HL-60/S4 (cell line): ENCODE results near the gene BORCS6.

ENCODE experiments used
- in situ Hi-C: fragments of 300-500 bp; cut with MboI; formaldehyde crosslinking; loops from 2 replicates; pipeline ENCODE4 v1.14.3; 2022; ENCODE audit warnings: low sequenced_read_pairs

The BORCS6 gene

GRCh38 chr17:8155996-8156245 lies 34.1 kb downstream of the BORCS6 start:
- in situ Hi-C loops, result no loop called here

DNA sequence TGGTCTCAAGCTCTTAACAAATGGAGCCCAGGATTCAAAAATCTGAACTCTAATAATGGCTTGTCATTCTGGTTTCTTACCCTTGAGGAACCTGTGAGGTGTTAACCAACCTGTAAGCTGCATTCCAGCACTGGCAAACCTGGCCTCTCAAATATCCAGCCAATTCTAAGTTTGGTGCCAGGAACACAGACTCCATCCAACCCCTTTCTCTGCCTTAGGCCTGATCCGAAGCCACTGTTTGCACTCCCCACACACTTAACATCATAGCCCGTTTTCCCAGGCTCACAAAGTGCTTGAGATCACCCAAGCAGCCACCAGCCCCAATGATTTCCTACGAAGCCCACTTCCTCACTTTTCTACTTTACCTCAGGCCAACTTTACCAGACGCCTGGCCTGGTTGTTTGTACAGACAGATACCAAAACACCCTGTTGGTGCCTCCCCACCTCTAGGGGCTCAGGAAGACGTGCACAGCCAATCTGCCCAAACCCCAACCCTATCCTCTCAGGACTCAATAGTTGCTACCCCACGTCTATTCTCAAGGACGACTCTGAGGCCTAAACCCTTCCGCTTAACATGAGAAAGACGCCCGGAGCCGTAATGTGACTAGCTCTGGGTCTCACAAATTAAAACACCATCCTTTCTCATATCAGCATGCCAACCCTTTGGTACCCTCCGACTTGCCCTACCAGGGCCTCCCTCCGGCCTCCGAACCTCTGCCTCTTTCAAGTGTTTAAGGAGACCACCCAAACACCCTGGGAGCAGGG lies 34.6 kb downstream of the BORCS6 start:
- in situ Hi-C loops, result no loop called here

GRCh38 chr17:8154608-8155155 lies 35.3 kb downstream of the BORCS6 start:
- in situ Hi-C loops, result no loop called here

- in situ Hi-C loops, result no loop called here
Measured at GRCh38 chr17:8153957-8154607, 35.9 kb downstream of the BORCS6 start.

- in situ Hi-C loops, result no loop called here
Measured at GRCh38 chr17:8153525-8153956, 36.4 kb downstream of the BORCS6 start.

DNA sequence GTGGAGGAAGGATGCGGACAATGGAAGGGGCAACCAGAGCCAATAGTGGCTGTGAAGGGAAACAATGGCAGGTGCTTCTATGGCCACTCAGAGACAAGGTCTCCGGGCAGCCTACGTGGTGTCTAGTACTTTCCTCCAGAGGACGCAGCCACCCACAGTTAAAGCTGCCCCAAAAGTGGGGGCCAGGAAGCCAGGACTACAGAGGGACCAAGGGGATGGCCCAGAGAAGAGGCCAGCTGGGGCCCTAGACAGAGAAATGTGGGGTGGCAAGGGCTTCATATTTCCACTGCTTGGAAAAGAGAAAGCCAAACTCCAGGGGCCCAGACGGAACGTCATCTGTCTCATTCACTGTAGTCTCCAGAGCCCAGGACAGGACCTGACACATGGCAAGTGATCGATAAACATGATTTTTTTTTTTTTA lies 36.9 kb downstream of the BORCS6 start:
- in situ Hi-C loops, result no loop called here

DNA sequence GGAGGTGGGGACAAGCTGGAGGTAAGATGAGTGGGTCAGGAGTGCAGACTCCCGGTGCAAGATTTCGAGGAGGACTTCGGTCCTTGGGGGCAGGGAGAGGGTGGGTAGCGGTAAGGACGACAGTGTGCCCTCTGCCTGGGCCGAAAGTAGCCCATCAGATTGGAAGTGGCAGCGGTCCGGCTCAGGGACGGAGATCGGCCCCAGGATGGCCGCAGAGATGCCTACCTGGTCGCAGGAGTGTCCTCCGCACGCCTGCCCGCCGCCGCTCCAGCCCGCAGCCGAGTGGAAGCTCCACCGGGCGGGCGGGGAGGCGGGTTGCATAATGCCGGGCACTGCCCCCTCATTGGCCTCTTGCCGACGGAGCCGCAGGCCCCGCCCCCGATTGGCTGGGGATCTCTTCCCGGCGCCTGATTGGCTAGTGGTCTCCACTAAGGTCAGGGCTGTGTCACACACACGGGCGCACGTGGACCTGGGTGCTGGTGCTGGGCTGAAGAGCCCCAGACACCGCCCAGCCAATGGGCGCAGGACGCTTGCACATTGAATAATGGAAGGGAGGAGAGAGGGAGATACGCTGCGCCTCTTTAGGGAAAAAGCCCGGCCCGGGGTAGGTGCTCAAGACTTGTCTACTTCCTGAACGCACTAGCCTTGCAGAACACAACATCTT lies 37.7 kb downstream of the BORCS6 start, which contains the start of gene PER1:
Gene PER1 (minus strand): TSS at position 293 of the 664 bp plus-strand sequence. CDS start 1,698 bp downstream, outside the sequence.
- in situ Hi-C loops, result no loop called here

DNA sequence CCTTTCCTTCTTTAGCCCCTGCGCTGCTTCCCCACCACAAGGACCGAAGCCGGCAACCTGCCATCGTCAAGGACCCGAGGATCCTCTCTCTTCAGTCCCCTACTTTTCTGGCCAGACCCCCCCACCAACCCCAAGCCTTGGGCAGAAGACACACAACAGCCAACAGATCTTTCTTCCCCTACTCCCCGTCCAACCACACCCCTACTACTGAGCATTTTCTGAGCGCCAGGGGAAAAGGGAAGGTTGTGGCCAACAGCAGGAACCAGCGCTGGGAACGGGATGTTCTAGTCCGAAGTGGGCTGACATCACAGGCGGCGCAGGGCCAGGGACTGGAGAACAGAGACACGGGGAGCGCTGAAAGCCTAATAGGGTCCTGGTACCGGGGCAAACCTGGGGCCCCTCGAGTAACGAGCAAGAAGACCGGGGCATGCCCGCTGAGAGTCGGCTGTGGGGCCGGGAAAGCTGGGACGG lies 38.3 kb downstream of the BORCS6 start:
- in situ Hi-C loops, result no loop called here

DNA sequence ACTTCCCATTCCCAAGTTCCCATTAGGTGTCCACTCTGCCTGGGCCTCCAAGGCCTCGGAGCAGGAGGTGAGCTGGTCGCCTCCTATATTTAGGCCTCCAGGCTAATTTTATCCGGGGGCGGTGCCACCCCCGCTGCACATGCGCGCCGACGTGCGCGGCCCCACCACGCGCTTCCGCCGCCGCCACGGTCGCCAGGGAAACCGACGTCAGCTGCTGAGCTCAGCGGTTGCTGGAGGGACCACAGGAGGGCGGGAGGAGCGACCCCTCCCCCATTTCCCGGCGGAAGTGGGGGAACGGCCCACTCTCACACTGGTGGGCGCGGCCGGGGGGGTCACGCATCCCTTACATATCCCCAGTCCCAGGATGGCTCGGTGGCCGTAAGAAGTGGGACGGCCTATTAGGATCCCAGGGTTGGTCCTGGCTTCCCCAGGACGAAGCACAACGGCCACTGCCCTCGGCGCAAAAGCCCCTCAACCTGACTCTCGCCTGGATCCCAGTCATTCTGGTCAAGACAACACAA lies 38.8 kb downstream of the BORCS6 start:
- in situ Hi-C loops, result no loop called here

GRCh38 chr17:8150194-8151119 lies 39.5 kb downstream of the BORCS6 start:
- in situ Hi-C loops, result no loop called here

- in situ Hi-C loops, result no loop called here
Measured at GRCh38 chr17:8149419-8150193, 40.4 kb downstream of the BORCS6 start.

DNA sequence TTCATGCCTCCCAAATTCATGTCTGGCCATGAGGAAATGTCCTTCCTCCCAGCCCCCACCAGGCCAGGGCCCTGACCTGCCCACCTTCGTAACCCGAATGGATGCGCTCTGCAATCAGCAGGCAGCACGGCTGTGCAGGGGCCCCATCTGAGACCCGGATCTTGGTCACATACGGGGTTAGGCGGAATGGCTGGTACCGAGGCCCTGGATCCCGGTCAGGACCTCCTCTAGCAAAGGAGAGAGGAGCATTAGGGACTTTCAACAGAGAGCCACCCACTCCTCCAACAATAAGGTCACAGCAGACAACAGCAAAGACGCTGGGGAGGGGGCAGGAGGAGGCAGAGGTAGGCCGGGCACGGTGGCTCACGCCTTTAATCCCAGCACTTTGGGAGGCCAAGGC lies 41.4 kb downstream of the BORCS6 start:
- in situ Hi-C loops, result no loop called here

DNA sequence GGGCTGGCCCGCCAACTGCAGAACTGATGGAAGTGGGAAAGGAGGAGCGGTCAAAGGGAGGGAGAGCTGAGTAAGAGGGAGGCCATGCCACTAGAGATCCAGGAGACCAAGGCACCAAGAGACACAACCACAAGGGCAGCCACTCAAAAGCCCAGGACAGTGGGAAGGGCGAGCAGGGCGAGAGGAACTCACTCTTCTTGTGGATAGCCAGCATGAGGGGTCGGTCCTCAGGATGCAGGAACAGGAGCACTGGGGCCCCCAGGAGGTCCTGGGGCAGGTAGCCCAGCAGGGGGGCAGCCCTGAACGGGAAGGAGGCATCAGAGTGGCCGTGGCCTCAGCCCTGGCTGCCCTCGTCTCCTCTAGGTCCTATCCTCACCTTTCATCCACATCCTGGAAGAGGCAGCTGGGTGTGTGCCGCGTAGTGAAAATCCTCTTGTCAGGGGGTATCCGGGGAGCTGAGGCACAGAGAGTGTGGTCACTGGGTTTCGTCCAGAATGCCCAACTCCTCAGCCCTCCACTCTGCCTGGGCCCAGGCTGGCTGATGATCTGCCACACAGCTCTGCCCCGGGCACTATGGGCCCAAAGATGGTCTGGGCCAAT lies 42.1 kb downstream of the BORCS6 start:
- in situ Hi-C loops, result no loop called here

DNA sequence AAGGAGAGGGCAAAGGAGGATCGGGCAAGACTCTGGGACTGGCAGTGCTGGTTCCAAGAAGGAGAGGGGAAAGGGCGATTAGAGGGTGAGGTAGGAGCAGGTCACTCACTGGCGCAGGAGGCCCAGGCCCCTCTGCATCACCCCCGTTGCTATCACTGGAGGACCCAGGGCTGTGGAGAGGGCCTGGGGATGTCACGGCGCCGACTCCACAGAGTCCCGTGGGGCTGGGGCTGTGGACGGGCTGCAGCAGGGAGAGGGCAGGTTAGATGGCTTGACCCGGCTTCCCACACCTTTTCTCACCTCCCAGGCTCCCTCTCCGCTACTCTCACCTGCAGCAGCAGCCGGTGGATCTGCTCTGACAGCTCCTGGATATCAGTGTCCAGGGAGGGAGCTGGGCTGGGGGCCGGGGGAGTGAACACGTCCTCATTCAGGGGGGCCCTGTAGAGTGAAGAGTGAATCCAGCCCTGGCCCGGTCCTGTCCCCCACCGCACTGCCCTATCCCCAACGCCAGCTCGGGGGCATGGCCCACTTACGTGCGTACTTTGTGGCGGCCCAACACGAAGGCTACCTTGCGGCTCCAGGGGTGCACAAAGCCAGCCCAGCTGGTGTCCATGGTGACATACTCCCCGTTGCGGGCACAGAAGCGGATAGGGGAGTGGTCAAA lies 42.7 kb downstream of the BORCS6 start:
- in situ Hi-C loops, result no loop called here

DNA sequence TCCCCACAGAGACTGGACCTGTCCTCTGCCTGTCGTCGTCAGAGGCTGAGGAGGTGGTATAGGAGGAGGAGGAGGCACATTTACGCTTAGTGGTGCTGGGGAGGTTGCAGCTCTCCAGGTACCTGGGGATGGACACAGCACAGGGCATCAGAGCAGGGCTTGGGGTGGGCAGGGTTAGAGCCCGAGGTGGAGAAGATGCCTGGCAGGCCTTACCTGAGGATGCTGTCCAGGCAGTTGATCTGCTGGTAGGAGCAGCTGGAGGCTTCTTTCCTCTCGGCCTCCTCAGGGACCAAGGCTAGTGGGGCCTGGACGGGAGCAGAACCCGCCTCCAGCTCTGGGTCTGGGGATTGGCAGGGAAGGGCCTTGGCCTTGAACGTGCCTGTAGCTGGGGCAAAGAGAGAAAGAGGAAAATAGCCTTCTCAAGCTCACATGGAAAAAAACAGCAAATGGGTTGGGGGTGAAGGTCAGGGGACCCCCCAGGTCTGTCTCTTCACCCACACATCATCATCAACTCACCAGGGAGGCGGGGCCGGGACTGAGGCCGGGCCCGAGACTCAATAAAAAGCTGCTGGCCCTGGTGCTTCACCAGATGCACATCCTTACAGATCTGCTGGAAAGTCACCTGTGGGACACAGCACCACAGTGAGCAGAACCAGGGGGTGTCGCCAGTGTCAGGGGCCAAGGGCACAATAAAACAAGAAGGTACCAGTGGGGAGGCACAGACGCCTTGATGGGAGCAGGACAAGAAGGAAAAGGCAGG lies 43.4 kb downstream of the BORCS6 start:
- in situ Hi-C loops, result no loop called here

DNA sequence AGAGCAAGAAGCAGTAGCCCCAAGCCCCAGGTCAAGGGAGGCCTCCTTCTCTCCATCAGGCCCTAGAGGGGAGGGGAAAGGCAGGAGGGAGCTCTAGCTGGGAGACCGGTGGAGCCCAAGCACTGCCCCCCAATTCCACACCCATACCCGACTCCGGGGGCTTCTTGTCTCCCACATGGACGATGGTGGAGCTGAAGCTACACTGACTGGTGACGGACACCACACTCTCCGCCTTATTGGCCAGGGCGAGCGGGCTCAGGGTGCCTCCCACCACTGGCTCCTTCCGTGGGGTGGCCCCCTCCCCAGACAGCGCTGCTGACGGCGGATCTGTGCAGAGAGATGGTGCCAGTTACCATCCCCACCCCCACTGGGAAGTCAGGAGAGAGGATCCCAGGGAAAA lies 44.2 kb downstream of the BORCS6 start:
- in situ Hi-C loops, result no loop called here

GRCh38 chr17:8144401-8145231 lies 45.4 kb downstream of the BORCS6 start:
- in situ Hi-C loops, result no loop called here
